IPS-18a (cell line): ENCODE results near the gene DEGS2.

Experiments
- H3K27ac ChIP-seq: one replicate; pipeline ENCODE4 v1.5.1; 2013; ENCODE audit warnings: low read length
- H3K27me3 ChIP-seq: one replicate; pipeline ENCODE4 v1.6.1; 2013; ENCODE audit warnings: mild to moderate bottlenecking, low read length; ENCODE audit not compliant: control insufficient read depth, insufficient read depth
- H3K36me3 ChIP-seq: one replicate; pipeline ENCODE4 v1.6.1; 2013; ENCODE audit warnings: low read depth, low read length; ENCODE audit not compliant: control insufficient read depth
- H3K4me1 ChIP-seq: one replicate; pipeline ENCODE4 v1.6.1; 2013; ENCODE audit warnings: low read depth, low read length; ENCODE audit not compliant: control insufficient read depth
- H3K4me3 ChIP-seq: one replicate; pipeline ENCODE4 v1.5.1; 2013; ENCODE audit warnings: low read length
- H3K9ac ChIP-seq: one replicate; pipeline ENCODE4 v1.6.1; 2013; ENCODE audit warnings: mild to moderate bottlenecking, low read length, moderate library complexity
- H3K9me3 ChIP-seq: one replicate; pipeline ENCODE4 v1.6.1; 2013; ENCODE audit warnings: low read depth, low read length; ENCODE audit not compliant: control insufficient read depth

The DEGS2 gene

GRCh38 chr14:100135073-100135472 lies 24.4 kb downstream of the DEGS2 start:
- Histone ChIP-seq H3K4me3 (no peak overlapping the region), H3K9me3 (no peaks in the 10 kb centered on the region), H3K4me1 (peaks cover 4% of the 10 kb centered on the region), H3K9ac (no peak overlapping the region), H3K36me3 (peaks cover 10% of the 10 kb centered on the region), H3K27ac (no peak overlapping the region), H3K27me3 (no peaks in the 10 kb centered on the region)

- Histone ChIP-seq H3K9ac (no peak overlapping the region), H3K4me1 (peaks cover 4% of the 10 kb centered on the region), H3K27me3 (no peaks in the 10 kb centered on the region), H3K27ac (no peak overlapping the region), H3K4me3 (no peak overlapping the region), H3K9me3 (no peaks in the 10 kb centered on the region), H3K36me3 (peaks cover 10% of the 10 kb centered on the region)
Measured at GRCh38 chr14:100134586-100134985, 24.9 kb downstream of the DEGS2 start.

DNA sequence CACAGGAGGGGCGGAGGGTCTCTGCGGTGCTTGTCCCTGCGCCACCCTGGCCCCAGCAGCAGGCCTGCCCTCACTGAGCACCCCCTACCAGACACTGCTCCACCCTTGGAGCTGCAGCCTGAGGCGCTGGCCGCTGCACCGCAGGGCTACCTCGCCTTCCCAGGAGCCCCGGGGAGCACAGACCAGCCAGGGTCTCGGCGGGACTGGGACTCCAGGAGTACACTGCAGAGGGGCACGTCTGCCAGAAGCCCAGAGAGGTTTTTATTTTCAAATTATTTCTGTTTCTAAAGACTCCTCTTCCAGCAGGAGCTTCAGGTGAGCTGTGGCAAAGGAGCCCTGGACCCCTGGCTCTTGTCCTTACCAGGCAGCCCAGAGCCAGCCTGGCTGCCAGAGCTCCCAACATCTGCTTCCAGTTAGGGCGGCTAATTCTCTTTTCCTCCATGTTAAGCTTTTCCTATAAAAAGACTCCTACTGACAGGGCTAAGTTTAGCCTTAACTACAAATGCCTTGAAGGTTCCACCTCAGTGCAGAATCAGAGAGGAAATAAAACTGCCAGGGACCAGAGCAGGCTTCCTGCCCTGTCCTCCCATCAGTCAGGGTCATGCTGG lies 26.4 kb downstream of the DEGS2 start:
- peaks cover 10% of the 10 kb centered on the region for H3K36me3 ChIP-seq

GRCh38 chr14:100132161-100132902 lies 27.1 kb downstream of the DEGS2 start:
- Histone ChIP-seq H3K27ac (no peak overlapping the region), H3K36me3 (peaks cover 10% of the 10 kb centered on the region), H3K9me3 (no peaks in the 10 kb centered on the region), H3K9ac (no peak overlapping the region), H3K4me1 (peaks cover 4% of the 10 kb centered on the region), H3K27me3 (no peaks in the 10 kb centered on the region), H3K4me3 (no peak overlapping the region)

More for the DNA sequence above, 26.4 kb downstream of the DEGS2 start:
- H3K9ac ChIP-seq, result no peak overlapping the region
- H3K27me3 ChIP-seq, result no peaks in the 10 kb centered on the region
- H3K4me1 ChIP-seq, result peaks cover 4% of the 10 kb centered on the region
- no peak overlapping the region for H3K27ac ChIP-seq
- no peaks in the 10 kb centered on the region for H3K9me3 ChIP-seq
- H3K4me3 ChIP-seq, result no peak overlapping the region

DNA sequence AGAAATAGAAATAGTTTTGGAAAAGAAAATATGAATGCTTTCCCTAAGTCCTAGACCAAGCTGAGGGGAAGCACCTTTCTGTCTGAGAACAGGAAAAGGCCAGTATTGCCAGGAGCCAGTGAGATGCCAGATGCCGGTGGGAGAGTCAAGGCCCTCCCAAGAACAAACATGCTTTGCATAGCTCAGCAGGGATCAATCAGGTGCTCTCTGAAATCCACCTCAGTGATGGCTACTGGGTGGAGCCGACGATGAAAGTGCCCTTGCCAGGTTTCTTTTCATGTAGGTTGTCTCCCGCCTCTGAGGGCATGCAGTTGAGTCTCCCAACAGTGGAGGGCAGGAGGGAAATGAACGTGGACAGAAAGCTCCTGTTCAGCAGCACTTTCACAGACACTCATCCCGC lies 28.3 kb downstream of the DEGS2 start:
- no peak overlapping the region for H3K9ac ChIP-seq

DNA sequence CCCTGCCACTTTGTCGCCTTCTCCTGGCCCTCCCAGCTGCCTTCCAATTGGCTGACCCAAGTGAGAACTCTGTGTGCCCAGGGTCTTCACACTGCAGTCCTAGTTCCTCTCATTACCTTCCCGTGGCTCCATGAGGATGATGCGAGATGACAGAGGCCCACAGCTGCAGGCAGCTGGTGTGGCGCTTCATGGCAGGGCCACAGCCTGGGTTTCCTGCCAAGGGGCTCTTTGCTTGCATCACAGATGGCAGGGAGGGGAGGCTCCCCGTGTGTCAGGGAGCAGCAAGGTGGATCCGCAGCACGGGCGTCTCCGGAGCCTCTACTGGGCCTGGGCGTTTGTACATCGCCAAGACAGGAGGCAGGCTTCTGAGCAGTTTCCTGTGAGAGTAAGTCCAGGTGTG lies 28.9 kb downstream of the DEGS2 start:
- H3K9me3 ChIP-seq, result no peaks in the 10 kb centered on the region
- no peak overlapping the region for H3K9ac ChIP-seq
- no peak overlapping the region for H3K27ac ChIP-seq
- no peak overlapping the region for H3K4me3 ChIP-seq
- no peaks in the 10 kb centered on the region for H3K27me3 ChIP-seq
- H3K4me1 ChIP-seq, result peaks cover 4% of the 10 kb centered on the region
- H3K36me3 ChIP-seq, result peaks cover 15% of the 10 kb centered on the region

More for the DNA sequence above, 28.3 kb downstream of the DEGS2 start:
- H3K36me3 ChIP-seq, result peaks cover 15% of the 10 kb centered on the region
- H3K4me3 ChIP-seq, result no peak overlapping the region
- no peak overlapping the region for H3K27ac ChIP-seq
- H3K9me3 ChIP-seq, result no peaks in the 10 kb centered on the region
- peaks cover 4% of the 10 kb centered on the region for H3K4me1 ChIP-seq
- H3K27me3 ChIP-seq, result no peaks in the 10 kb centered on the region

DNA sequence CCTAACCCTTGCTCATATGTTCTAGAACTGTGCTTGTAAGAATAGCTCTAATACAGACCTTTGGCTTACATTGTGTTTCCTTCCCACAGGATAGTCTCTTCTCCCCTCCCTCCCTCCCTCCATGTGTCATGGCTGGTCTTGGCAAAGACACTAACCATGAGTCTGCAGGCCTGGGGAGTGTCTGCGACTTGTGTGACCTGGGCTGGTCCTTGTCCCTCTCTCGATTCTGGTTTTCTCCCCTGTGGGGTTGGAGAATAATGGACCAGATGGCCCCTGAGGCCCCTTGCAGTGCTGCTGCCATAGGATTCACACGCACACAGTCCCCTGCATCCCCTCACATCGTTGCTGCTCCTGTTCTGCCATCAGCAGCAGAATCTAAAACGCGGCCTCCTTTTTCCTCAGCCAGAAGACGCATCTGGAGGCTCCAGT lies 30.3 kb downstream of the DEGS2 start:
- no peak overlapping the region for H3K27ac ChIP-seq
- H3K36me3 ChIP-seq, result peaks cover 11% of the 10 kb centered on the region

DNA sequence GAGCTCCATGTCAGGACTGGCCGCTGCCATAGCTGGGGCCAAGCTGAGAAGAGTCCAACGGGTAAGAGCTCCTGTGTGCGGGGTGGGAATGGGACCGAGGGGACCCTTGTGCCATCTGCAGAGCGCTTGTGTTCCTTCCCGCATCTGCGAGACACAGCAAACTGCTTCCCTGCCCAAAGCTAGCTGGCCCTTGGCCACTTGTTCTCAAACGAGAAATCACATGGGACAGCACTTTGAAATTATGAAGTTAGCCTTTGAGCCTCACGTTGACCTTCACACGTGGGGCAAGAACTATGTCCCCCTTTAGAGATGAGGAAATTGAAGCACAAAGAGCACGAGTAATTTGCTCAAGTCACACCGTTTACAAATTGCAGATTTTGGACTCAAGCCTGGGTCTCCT lies 30.8 kb downstream of the DEGS2 start:
- Histone ChIP-seq H3K27ac (no peak overlapping the region), H3K9me3 (no peaks in the 10 kb centered on the region), H3K9ac (no peak overlapping the region), H3K4me3 (no peak overlapping the region), H3K4me1 (peaks cover 4% of the 10 kb centered on the region), H3K27me3 (no peaks in the 10 kb centered on the region), H3K36me3 (peaks cover 8% of the 10 kb centered on the region)

More for the DNA sequence above, 30.3 kb downstream of the DEGS2 start:
- Histone ChIP-seq H3K4me1 (peaks cover 4% of the 10 kb centered on the region), H3K9ac (no peak overlapping the region), H3K9me3 (no peaks in the 10 kb centered on the region), H3K27me3 (no peaks in the 10 kb centered on the region), H3K4me3 (no peak overlapping the region)

- H3K36me3 ChIP-seq, result peaks cover 5% of the 10 kb centered on the region
- H3K9ac ChIP-seq, result no peak overlapping the region
- H3K9me3 ChIP-seq, result no peaks in the 10 kb centered on the region
- peaks cover 4% of the 10 kb centered on the region for H3K4me1 ChIP-seq
- no peak overlapping the region for H3K4me3 ChIP-seq
- H3K27ac ChIP-seq, result no peak overlapping the region
- H3K27me3 ChIP-seq, result no peaks in the 10 kb centered on the region
Measured at GRCh38 chr14:100127853-100128455, 31.5 kb downstream of the DEGS2 start.

GRCh38 chr14:100126401-100126800 lies 33.0 kb downstream of the DEGS2 start:
- H3K4me3 ChIP-seq, result no peak overlapping the region
- H3K9me3 ChIP-seq, result no peaks in the 10 kb centered on the region
- H3K27me3 ChIP-seq, result no peaks in the 10 kb centered on the region
- H3K9ac ChIP-seq, result no peak overlapping the region
- peaks cover 3% of the 10 kb centered on the region for H3K4me1 ChIP-seq
- no peak overlapping the region for H3K27ac ChIP-seq
- H3K36me3 ChIP-seq, result peaks cover 5% of the 10 kb centered on the region

DNA sequence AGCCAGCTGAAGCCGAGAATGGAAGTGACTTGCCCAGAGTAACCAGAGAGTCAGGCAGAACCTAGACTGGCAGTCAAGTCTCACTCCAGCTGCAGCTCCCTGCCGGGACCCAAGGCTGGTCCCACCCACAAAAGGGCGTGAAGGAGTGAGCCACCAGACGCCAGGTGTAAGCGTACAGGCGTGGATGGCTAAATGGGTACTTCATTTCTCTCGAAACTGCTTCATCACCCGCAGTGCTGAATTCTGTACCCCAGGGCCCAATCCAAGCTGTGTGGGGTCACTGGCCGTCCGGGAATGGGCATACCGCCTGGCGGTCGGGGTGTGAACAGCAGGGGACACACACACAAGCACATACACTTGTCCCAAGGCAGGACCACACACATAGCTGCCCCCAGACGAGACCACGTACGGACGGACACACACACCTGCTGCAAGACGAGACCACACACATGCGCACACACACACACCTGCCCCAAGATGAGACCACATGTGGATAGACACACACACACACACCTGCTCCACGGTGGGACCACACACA lies 34.8 kb downstream of the DEGS2 start:
- Histone ChIP-seq H3K27me3 (no peaks in the 10 kb centered on the region), H3K4me1 (no peaks in the 10 kb centered on the region), H3K4me3 (no peak overlapping the region), H3K27ac (no peak overlapping the region), H3K36me3 (peaks cover 5% of the 10 kb centered on the region), H3K9ac (no peak overlapping the region), H3K9me3 (no peaks in the 10 kb centered on the region)
